Activated T-cell treated with anti-CD3 and anti-CD28 coated beads, Interleukin-2, amount 50 U/mL, for 24 hours (primary cell): ENCODE measurements around the gene HPSE.

Experiments used
- DNase-seq: peaks from one replicate; pipeline ENCODE4 v3.0.0-alpha.2; 2020
- H3K27ac Mint-ChIP-seq: 2 replicates; pipeline ENCODE4 v1.8.0; 2020; ENCODE audit warnings: mild to moderate bottlenecking, mixed read lengths
- H3K27me3 Mint-ChIP-seq: 2 replicates; pipeline ENCODE4 v1.8.0; 2020; ENCODE audit warnings: mixed read lengths
- H3K36me3 Mint-ChIP-seq: 2 replicates; pipeline ENCODE4 v1.8.0; 2020; ENCODE audit warnings: low read depth, mixed read lengths
- H3K4me1 Mint-ChIP-seq: 2 replicates; pipeline ENCODE4 v1.8.0; 2020; ENCODE audit warnings: low read depth, mixed read lengths
- H3K4me3 Mint-ChIP-seq: 2 replicates; pipeline ENCODE4 v1.8.0; 2020; ENCODE audit warnings: mild to moderate bottlenecking, moderate library complexity, mixed read lengths
- H3K9me3 Mint-ChIP-seq: 2 replicates; pipeline ENCODE4 v1.8.0; 2020; ENCODE audit warnings: mixed read lengths

Gene HPSE

DNA sequence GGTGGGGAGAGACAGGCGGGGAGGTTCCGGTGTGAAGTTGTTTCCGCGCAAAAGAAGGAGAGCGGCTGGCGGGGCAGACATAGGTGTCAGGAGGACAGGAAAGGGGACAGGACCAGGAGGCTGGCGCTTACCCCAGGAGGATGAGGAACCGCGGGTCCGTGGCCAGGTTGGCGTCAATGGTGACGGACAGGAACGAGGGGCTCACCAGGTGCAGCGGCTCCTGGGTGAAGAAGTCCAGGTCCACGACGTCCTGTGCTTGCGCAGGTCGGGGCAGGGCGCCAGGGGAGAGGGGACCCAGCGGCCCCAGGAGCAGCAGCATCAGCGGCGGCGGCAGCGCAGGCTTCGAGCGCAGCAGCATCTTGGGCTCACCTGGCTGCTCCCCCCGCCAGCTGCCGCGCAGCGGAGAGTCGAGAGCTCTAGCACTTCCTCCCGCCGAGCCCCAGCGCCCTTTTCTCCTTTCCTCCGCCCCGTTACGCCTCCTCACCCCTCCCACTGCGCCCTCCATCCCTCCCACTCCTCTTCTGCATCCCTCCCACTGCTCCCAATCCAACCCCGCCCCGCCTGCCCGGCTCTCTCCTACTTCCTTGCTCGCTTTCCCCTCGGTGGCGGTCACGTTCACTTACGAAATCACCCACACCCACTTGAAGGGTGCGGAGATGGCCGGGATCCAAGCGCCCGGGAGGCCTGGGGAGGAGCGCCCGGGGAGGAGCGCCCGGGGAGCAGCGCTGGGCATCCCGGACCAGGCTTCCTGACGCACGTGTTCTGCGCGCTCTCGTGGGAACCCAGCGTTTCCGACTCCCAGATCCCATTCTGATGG, at the start of gene HPSE:
Gene HPSE (minus strand): TSS at position 424 of the 817 bp plus-strand sequence. CDS start 66 bp downstream, at position 358.
- no peaks in the 10 kb centered on the region for H3K36me3 Mint-ChIP-seq
- H3K27me3 Mint-ChIP-seq, result peaks cover 9% of the 10 kb centered on the region
- peak within 1 kb of the TSS; percentile 82 for H3K4me3 Mint-ChIP-seq
- H3K4me1 Mint-ChIP-seq, result peaks cover 30% of the 10 kb centered on the region
- peaks cover 5% of the 10 kb centered on the region for H3K9me3 Mint-ChIP-seq
- DNase-seq, result peak; percentile 75
- peak within 1 kb of the TSS; percentile 55 for H3K27ac Mint-ChIP-seq

DNA sequence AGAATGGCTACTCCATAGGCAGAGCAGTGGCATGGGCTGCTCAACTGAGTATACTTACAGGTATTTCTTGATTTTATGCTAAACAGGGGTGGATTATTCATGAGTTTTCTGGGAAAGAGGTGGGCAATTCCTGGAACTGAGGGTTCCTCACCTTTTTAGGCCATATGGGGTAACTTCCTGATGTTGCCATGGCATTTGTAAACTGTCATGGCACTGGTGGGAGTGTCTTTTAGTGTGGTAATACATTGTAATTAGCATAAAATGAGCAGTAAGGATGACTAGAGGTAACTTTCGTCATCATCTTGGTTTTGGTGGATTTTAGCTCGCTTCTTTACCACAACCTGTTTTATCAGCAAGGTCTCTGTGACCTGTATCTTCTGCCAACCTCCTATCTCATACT, 48.2 kb upstream of the HPSE start:
- peaks cover 12% of the 10 kb centered on the region for H3K9me3 Mint-ChIP-seq
- H3K4me1 Mint-ChIP-seq, result peaks cover 5% of the 10 kb centered on the region
- H3K27me3 Mint-ChIP-seq, result no peaks in the 10 kb centered on the region
- no peak overlapping the region for H3K27ac Mint-ChIP-seq
- H3K36me3 Mint-ChIP-seq, result peaks cover 4% of the 10 kb centered on the region
- no peak for DNase-seq
- H3K4me3 Mint-ChIP-seq, result no peak overlapping the region

DNA sequence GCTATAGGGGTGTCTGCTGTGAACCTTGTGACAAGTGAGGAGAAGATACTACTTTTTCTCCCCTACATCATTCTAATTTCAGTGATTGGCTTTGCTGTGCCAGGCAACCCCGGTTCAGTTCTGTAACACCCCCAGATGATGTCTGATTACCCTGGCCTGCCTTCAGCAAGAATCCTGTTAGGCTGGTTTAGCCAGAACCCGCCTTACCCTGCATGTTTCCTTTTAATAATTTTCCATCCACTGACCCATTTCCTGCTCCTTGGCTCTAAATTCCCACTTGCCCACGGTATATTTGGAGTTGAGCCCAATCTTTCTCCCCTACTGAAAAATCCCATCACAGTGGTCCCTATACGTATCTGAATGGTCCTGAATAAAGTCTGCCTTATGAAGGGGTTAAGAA, 46.5 kb upstream of the HPSE start:
- Mint-ChIP-seq H3K9me3 (peaks cover 19% of the 10 kb centered on the region), H3K4me1 (peaks cover 4% of the 10 kb centered on the region), H3K36me3 (peaks cover 8% of the 10 kb centered on the region), H3K4me3 (no peak overlapping the region), H3K27ac (no peak overlapping the region), H3K27me3 (peaks cover under 1% of the 10 kb centered on the region)
- DNase-seq, result no peak

DNA sequence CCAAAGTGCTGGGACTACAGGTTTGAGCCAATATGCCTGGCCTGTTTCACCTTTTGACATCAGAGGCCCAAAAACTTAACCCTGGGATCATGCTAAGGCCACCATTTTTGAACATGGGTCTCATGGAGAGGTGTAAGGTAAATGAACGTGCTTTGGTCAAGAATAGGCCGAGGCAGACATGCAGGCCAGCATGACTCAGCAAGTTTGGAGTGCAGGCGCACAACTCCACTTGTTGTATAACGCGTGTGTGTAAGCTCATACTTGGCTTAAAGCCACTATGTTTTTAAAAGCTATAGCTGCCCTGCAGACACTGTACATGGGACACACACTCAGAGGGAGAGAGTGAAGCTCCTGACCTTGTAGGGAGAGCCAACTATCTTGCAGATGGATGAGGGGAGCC, 43.8 kb upstream of the HPSE start:
- H3K4me1 Mint-ChIP-seq, result peaks cover 4% of the 10 kb centered on the region
- peaks cover 19% of the 10 kb centered on the region for H3K9me3 Mint-ChIP-seq
- peaks cover 6% of the 10 kb centered on the region for H3K27me3 Mint-ChIP-seq
- no peak overlapping the region for H3K27ac Mint-ChIP-seq
- no peak overlapping the region for H3K4me3 Mint-ChIP-seq
- DNase-seq, result no peak
- H3K36me3 Mint-ChIP-seq, result peaks cover 8% of the 10 kb centered on the region

DNA sequence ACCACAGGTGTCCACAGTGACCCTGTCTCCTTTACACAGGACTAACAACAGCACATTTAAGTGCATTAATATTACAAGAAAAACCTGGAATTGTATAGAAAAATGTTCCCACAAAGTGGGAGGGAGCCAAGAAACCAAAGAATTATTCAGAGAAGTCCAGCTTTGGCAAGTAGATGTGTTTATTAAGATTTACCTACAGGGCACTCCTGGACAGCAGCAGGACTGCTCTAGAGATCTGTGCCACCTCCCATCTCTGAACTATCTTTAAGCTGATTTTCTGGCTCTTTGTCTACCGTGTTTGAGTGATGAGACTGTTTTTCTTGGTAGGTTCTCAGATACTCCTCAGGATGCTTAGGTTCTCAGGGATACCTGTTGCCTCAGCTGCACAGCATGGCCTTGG, 38.3 kb upstream of the HPSE start:
- peaks cover 4% of the 10 kb centered on the region for H3K36me3 Mint-ChIP-seq
- peaks cover 6% of the 10 kb centered on the region for H3K27me3 Mint-ChIP-seq
- no peak overlapping the region for H3K4me3 Mint-ChIP-seq
- DNase-seq, result no peak
- no peak overlapping the region for H3K27ac Mint-ChIP-seq
- H3K4me1 Mint-ChIP-seq, result peaks cover 6% of the 10 kb centered on the region
- H3K9me3 Mint-ChIP-seq, result peaks cover 7% of the 10 kb centered on the region

DNA sequence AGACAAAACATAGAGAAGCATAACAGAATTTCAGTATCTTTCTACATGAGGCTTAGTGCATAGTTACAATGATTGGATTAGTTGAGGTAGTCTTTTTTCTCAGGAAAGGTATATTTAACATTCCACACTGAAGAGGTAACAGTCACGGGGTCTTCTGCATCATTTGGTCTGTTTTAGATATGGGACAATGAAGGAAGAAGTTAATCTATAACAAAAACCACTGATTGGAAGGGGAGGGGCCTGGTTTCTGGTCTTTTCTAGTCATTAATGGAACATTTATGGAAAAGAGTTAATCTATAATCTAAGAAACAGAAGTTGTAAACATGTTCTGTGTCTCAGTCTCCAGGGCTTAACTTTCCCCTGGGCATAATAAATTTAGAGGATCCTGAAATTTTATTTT, 37.3 kb upstream of the HPSE start:
- Mint-ChIP-seq H3K4me1 (peaks cover 6% of the 10 kb centered on the region), H3K4me3 (no peak overlapping the region), H3K36me3 (no peaks in the 10 kb centered on the region), H3K27ac (no peak overlapping the region), H3K9me3 (no peaks in the 10 kb centered on the region), H3K27me3 (peaks cover 6% of the 10 kb centered on the region)
- DNase-seq, result no peak

DNA sequence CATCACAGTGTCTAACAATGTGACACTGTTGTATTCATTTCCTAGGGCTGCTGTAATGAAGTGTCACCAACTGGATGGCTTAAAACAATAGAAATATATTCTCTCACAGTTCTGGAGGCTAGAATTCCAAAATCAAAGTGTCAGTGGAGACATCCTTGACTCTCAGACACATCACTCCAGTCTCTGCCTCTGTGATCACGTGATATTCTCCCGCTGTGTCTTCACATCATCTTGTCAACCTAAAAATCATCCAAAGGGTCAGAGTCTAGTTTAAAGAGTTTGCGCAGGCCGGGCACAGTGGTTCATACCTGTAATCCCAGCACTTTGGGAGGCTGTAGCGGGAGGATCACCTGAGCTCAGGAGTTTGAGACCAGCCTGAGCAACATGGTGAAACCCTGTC, 36.6 kb upstream of the HPSE start:
- no peak overlapping the region for H3K27ac Mint-ChIP-seq
- H3K4me1 Mint-ChIP-seq, result peaks cover 6% of the 10 kb centered on the region
- H3K36me3 Mint-ChIP-seq, result no peaks in the 10 kb centered on the region
- DNase-seq, result no peak
- H3K27me3 Mint-ChIP-seq, result peaks cover 6% of the 10 kb centered on the region
- no peak overlapping the region for H3K4me3 Mint-ChIP-seq
- H3K9me3 Mint-ChIP-seq, result no peaks in the 10 kb centered on the region

DNA sequence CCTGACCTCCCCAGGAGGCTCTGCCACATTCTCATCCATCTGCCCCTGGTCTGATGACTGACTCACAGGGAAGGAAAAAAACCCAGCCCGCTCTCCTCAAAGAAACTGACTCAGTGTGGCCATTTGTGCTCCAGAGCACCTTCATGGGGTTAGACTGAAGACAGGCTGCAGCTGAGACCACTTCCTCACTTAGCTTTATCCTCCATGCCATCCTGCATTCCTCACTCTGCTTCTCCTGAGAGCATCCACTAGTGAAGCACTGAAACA, 35.9 kb upstream of the HPSE start:
- Mint-ChIP-seq H3K4me1 (peaks cover 6% of the 10 kb centered on the region), H3K36me3 (no peaks in the 10 kb centered on the region), H3K4me3 (no peak overlapping the region), H3K9me3 (no peaks in the 10 kb centered on the region), H3K27ac (no peak overlapping the region), H3K27me3 (no peaks in the 10 kb centered on the region)
- no peak for DNase-seq

DNA sequence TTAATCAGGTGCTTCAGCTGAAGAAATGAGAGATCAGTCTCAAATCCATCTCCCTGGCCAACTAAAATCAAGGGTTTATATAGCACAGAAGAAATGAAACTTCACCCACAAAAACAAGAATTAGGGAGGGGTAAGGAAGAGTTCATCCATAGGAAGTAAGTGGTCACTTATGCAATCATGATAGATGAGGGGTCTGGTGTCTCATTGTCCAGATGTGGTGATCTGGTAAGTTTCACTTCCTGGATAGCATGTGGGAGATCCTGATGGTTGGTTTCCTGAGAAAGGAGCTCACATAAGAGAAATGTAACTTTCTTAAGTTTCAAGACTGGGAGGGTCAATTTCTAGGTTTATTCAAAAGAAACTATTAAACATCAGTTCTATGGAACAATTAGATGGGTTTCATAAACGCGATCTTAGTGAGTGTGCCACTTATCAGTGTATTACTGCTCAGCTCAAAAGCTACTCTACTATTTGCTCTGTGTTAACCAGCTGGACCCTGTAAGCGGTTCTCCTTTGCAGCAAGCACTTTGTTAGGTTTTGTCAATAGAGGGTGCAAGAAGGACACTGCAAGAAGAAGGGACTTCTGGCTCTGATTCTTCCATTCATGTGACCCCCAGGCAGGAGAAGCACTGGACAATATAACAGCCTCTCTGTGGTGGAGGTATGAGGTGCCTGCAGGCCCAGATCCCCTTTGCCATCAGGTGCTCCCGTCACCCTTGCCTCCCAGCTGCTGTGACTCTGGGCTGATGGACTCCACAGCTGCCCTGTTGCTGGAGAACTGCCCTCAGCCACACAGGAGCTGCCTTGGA, 35.4 kb upstream of the HPSE start:
- Mint-ChIP-seq H3K36me3 (no peaks in the 10 kb centered on the region), H3K4me1 (peaks cover 6% of the 10 kb centered on the region), H3K27me3 (peaks cover 4% of the 10 kb centered on the region), H3K4me3 (no peak overlapping the region), H3K27ac (no peak overlapping the region), H3K9me3 (no peaks in the 10 kb centered on the region)
- DNase-seq, result no peak

DNA sequence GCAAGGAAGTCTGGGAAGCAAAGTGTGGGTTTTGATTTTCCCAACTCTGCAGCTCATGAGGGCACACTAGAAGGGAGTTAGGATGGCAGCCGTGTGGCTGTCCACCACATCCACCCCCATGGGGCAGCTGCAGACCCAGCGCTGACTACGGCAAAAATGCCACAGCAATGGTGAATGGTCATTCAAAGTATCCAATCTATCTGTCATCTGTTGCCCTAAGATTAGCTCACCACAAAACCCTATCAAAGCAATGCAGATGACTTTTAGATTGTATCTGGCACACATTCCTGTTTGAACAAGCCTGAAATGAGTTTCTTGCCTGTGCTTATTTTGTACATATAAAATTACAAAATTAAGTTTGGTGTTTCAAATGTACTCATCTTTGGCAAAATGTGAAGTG, 29.7 kb upstream of the HPSE start:
- H3K4me3 Mint-ChIP-seq, result no peak overlapping the region
- H3K4me1 Mint-ChIP-seq, result peaks cover 2% of the 10 kb centered on the region
- H3K27ac Mint-ChIP-seq, result no peak overlapping the region
- H3K9me3 Mint-ChIP-seq, result no peaks in the 10 kb centered on the region
- no peak for DNase-seq
- H3K27me3 Mint-ChIP-seq, result peaks cover 7% of the 10 kb centered on the region
- no peaks in the 10 kb centered on the region for H3K36me3 Mint-ChIP-seq

DNA sequence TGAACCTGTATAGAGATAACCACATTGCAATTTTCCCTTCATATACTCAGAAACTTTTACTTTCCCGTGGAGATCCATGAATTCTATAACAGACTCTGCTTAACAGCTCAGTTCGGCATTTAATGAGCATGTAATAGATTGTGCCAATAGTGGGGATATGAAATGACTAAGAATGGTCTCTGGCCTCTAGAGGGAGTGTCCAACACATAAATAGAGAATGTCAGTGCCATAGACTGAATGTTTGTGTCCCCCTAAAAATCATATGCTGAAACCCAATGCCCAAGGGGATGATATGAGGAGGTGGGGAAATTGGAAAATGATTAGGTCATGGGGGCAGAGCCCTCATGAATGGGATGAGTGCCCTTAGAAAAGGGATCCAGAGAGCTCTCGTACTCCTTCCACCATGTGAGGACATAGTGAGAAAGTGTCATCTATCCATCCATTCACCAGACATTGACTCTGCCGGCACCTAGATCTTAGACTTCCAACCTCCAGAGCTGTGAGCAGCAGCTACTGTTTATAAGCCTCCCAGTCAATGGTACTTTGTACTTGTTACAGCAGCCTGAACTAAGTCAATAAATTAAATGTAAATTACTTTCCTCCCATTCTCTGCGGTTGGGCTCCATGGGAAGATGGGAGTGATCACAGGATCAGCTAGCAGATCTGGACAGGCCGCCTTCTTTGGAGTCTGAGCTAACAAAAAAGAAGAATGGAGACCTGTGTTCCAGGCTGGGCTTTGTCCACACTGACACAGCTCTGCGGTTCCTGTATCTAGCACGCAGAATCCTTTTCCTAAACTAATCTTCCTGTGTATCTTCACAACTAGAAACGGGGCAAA, 28.1 kb upstream of the HPSE start:
- H3K4me3 Mint-ChIP-seq, result no peak overlapping the region
- peaks cover 7% of the 10 kb centered on the region for H3K27me3 Mint-ChIP-seq
- no peak overlapping the region for H3K27ac Mint-ChIP-seq
- peaks cover 7% of the 10 kb centered on the region for H3K4me1 Mint-ChIP-seq
- H3K9me3 Mint-ChIP-seq, result no peaks in the 10 kb centered on the region
- DNase-seq, result no peak
- H3K36me3 Mint-ChIP-seq, result no peaks in the 10 kb centered on the region

DNA sequence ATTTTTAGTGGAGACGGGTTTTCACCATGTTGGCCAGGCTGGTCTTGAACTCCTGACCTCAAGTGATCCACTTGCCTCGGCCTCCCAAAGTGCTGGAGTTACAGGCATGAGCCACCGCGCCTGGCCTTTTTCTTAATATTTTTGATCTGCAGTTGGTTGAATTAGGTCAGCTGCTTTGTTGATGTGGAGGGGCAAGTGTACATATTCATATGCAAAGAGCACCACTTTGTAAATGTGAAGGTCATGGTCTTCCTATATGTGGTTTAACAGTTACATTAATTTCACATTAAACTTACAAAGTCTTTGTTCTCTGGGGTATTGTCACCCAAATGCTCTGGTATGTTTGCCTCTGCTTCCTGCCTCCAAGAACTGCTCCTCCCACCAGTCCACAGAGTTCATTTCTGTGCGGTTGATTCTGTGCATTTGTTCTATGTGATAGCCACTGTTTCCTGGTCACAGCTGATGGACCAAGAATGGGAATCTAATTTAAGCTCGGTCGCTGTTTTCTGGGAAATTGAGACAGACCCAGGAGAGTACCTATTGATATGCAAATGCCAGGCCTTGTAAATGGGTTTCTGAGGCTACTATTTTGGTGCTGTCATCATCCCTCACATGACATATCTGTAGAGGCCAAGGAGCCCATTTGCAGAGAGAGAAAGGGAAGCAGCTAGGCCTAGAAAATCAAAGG, 26.9 kb upstream of the HPSE start:
- Mint-ChIP-seq H3K36me3 (no peaks in the 10 kb centered on the region), H3K27me3 (peaks cover 7% of the 10 kb centered on the region), H3K27ac (no peak overlapping the region), H3K9me3 (no peaks in the 10 kb centered on the region), H3K4me3 (no peak overlapping the region), H3K4me1 (peaks cover 19% of the 10 kb centered on the region)
- no peak for DNase-seq

DNA sequence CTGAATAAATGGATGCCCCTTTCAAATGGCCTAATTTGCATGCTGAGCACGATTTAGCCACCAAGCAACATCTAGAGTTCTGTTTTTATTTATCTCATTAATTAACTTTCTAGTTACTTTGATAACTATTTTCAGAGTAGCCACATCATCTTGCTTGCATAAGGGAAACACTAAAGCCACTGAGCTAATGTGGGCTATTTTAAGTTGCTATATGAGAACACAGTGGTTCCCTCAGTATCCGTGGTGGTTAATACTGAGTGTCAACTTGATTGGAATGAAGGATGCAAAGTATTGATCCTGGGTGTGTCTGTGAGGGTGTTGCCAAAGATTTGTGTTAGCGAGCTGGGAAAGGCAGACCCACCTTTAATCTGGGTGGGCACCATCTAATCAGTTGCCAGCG, 25.4 kb upstream of the HPSE start:
- no peak overlapping the region for H3K27ac Mint-ChIP-seq
- peaks cover 3% of the 10 kb centered on the region for H3K27me3 Mint-ChIP-seq
- H3K4me1 Mint-ChIP-seq, result peaks cover 26% of the 10 kb centered on the region
- H3K9me3 Mint-ChIP-seq, result no peaks in the 10 kb centered on the region
- H3K36me3 Mint-ChIP-seq, result no peaks in the 10 kb centered on the region
- no peak for DNase-seq
- H3K4me3 Mint-ChIP-seq, result no peak overlapping the region

DNA sequence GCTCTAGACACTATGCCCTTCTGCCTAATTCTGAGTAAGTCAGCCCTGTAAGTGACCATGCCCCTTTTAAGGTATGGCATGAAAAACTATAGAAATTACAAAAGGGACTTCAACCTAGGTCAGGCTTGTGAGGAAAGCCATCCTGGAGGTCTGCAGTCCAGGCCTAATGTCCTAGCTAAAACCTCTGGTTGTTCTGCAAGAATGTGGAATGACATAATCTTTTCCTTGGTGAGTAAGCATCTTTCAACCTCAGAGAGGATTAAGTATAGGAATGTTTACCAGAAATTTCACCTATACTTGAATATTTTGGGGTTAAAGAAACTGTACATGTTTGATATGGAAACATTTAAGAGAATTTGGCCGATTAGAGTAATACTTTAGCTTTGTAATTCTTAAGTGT, 23.8 kb upstream of the HPSE start:
- H3K9me3 Mint-ChIP-seq, result peaks cover 9% of the 10 kb centered on the region
- peaks cover 31% of the 10 kb centered on the region for H3K4me1 Mint-ChIP-seq
- H3K27ac Mint-ChIP-seq, result no peak overlapping the region
- H3K36me3 Mint-ChIP-seq, result no peaks in the 10 kb centered on the region
- no peaks in the 10 kb centered on the region for H3K27me3 Mint-ChIP-seq
- no peak for DNase-seq
- no peak overlapping the region for H3K4me3 Mint-ChIP-seq
